Mesothelial cell of epicardium (in vitro differentiated cells): ENCODE results near the gene SKIDA1. TPM values are rescaled to one million over a fixed set of nuclear protein-coding genes. Genes with fewer than 3 reads are reported as not detected.

Experiments used
- DNase-seq, 2 experiments: peaks; one replicate each; pipeline ENCODE4 v3.0.0; 2021; ENCODE audit warnings: low spot score in 2 of 2; ENCODE audit not compliant: unreplicated experiment in 2 of 2
- H3K27ac Mint-ChIP-seq: 2 replicates; pipeline ENCODE4 v1.8.0; 2021; ENCODE audit warnings: mixed read lengths
- H3K27me3 Mint-ChIP-seq: 2 replicates; pipeline ENCODE4 v1.8.0; 2021; ENCODE audit warnings: low read depth, mixed read lengths
- H3K36me3 Mint-ChIP-seq: 2 replicates; pipeline ENCODE4 v1.8.0; 2021; ENCODE audit warnings: mixed read lengths
- H3K4me1 Mint-ChIP-seq: 2 replicates; pipeline ENCODE4 v1.8.0; 2021; ENCODE audit warnings: mixed read lengths
- H3K4me3 Mint-ChIP-seq: 2 replicates; pipeline ENCODE4 v1.8.0; 2021; ENCODE audit warnings: mild to moderate bottlenecking, moderate library complexity, mixed read lengths
- H3K9me3 Mint-ChIP-seq: 2 replicates; pipeline ENCODE4 v1.8.0; 2021; ENCODE audit warnings: mixed read lengths
- microRNA-seq: library from miRNA; unstranded; fragments of <30 nt; microRNA quantifications from one replicate; pipeline ENCODE4 v1.2.0, GENCODE V29; 2021; ENCODE audit warnings: inconsistent platforms, mixed read lengths
- total RNA-seq: library from RNA; stranded (reverse); gene quantifications from 3 replicates; pipeline ENCODE4 v1.2.1, GENCODE V29; 2021
- TF ChIP-seq, protein P1 (sequence below): fragments of 200-600 bp; sonication (generic); IDR thresholded peaks from one replicate; pipeline ENCODE4 v1.5.0; 2021; ENCODE audit warnings: antibody characterized with exemption; ENCODE audit not compliant: unreplicated experiment

The SKIDA1 gene
- total RNA-seq, 1 donor from 2014 or later = 9.7 TPM

DNA sequence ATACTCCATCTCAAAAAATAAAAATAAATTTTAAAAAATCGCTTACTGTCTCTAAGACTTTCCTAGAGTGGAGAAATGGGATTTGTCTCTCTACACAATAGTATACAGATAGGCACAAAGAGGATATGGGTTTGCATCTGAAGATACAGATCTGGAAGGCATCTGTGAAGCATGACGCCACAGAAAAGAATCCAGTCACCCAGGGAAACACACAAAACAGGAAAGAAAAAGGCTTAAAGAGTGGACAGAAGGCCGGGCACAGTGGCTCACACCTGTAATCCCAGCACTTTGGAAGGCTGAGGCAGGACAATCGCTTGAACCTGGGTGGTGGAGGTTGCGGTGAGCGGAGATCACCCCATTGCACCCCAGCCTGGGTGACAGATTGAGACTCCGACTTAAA lies 61.3 kb downstream of the SKIDA1 start:
- DNase-seq = no peak
- TF ChIP-seq, protein P1, sequence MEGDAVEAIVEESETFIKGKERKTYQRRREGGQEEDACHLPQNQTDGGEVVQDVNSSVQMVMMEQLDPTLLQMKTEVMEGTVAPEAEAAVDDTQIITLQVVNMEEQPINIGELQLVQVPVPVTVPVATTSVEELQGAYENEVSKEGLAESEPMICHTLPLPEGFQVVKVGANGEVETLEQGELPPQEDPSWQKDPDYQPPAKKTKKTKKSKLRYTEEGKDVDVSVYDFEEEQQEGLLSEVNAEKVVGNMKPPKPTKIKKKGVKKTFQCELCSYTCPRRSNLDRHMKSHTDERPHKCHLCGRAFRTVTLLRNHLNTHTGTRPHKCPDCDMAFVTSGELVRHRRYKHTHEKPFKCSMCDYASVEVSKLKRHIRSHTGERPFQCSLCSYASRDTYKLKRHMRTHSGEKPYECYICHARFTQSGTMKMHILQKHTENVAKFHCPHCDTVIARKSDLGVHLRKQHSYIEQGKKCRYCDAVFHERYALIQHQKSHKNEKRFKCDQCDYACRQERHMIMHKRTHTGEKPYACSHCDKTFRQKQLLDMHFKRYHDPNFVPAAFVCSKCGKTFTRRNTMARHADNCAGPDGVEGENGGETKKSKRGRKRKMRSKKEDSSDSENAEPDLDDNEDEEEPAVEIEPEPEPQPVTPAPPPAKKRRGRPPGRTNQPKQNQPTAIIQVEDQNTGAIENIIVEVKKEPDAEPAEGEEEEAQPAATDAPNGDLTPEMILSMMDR = no peak
- no peak overlapping the region for H3K27ac Mint-ChIP-seq
- H3K9me3 Mint-ChIP-seq = no peaks in the 10 kb centered on the region
- no peaks in the 10 kb centered on the region for H3K4me1 Mint-ChIP-seq
- no peaks in the 10 kb centered on the region for H3K27me3 Mint-ChIP-seq
- no peak overlapping the region for H3K4me3 Mint-ChIP-seq
- H3K36me3 Mint-ChIP-seq = no peaks in the 10 kb centered on the region

Small RNA genes lying within 50 kb of the gene (microRNA-seq; reads per million reads assigned to microRNA genes)
- gene MIR1915 = 12.9 reads per million, percentile 37 among the genes with 10 or more reads in this experiment

Other genes with a start within 250 kb of the SKIDA1 start
- gene MLLT10, start 8.6 kb upstream of the SKIDA1 start, total RNA-seq = 56.1 to 64.4 TPM (median 62.5 TPM) in 3 replicates